Superior temporal gyrus (tissue), 1 donor: ENCODE results near the gene PCDH9.

Experiments
- DNase-seq: peaks from one replicate; pipeline ENCODE4 v3.0.0-alpha.2; 2016; ENCODE audit errors: extremely low spot score

PCDH9 gene

GRCh38 chr13:66400292-66400691, 829.8 kb downstream of the PCDH9 start:
- DNase-seq = no peak

- no peak for DNase-seq
Measured at GRCh38 chr13:66399873-66400272, 830.3 kb downstream of the PCDH9 start.

DNA sequence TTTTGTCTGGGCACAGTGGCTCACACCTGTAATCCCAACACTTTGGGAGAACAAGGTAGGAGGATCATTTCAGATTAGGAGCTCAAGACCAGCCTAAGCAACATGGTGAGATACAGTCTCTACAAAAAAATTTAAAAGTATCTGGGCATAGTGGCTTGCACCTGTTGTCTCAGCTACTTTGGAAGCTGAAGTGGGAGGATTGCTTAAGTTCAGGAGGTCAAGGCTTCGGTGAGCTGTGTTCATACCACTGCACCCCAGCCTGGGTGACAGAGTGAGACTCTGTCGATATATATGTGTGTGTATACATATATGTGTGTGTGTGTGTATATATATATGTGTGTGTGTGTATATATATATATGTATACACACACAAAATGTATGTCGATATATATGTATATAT, 833.0 kb downstream of the PCDH9 start:
- no peak for DNase-seq

GRCh38 chr13:66391322-66391721, 838.8 kb downstream of the PCDH9 start:
- DNase-seq = no peak

- no peak for DNase-seq
Measured at GRCh38 chr13:66378894-66379293, 851.2 kb downstream of the PCDH9 start.

GRCh38 chr13:66377569-66377968, 852.6 kb downstream of the PCDH9 start:
- DNase-seq = no peak

DNA sequence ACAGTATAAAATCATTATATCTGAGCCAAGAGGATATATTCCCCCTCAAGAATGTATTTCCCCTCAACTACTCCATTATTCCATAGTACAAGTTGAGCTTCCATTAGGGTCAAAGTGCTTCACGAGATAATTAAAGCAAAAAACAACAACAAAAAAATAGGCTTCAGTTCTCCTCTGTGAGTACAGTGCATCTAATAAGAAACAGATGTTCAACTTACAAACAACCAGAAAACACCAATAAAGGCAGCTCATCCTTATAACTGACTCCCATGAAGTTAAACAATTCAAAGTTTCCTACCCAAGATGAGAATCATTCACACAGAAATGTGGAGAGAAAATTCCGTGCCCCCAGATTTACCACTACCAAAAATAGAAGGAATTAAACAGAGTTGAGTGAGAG, 854.4 kb downstream of the PCDH9 start:
- no peak for DNase-seq

GRCh38 chr13:66369666-66370065, 860.5 kb downstream of the PCDH9 start:
- no peak for DNase-seq

DNA sequence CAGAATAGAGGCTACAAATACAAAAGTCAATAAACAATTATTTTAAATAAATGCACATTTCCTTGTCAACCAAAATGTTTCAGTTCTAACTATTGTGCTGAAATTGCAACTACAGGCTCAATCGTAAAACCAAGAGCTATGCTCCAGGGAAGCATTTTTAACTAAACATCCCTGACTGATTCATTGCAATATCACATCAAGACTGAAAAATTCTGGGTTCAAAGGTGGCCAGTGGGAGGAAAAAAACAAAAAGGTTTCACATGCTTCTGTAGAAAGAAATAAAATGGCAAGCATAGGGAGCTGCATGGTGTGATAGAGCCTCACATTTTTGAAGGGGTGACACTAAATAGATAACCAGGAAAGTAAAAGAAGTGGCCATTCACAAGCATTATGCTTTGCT, 862.8 kb downstream of the PCDH9 start:
- DNase-seq = no peak

GRCh38 chr13:66365101-66365500, 865.0 kb downstream of the PCDH9 start:
- peak; percentile 71 for DNase-seq

- no peak for DNase-seq
Measured at GRCh38 chr13:66364346-66364745, 865.8 kb downstream of the PCDH9 start.

GRCh38 chr13:66362485-66362884, 867.7 kb downstream of the PCDH9 start:
- no peak for DNase-seq

GRCh38 chr13:66359910-66360552, 870.1 kb downstream of the PCDH9 start:
- DNase-seq = peak; percentile 64

DNA sequence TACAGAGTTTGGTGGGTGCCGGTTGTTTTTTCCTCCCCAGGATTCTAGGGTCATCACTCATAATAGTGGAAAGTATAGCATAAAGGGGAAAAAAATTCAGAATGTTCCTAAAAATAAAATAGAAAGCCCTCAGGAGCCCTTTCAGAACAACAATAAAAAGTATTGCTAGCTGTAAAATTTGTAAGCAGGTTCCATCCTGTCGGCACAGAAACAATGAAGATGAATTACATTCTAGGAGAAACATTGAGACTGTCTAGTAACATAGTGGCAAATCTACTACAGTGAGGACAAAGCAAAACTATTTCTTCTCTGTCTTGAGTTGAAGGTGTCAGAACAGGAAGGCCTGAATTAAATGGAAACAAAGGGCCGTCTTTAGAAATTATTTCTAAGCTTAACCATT, 870.7 kb downstream of the PCDH9 start:
- no peak for DNase-seq

GRCh38 chr13:66358564-66358963, 871.6 kb downstream of the PCDH9 start:
- no peak for DNase-seq

- DNase-seq = no peak
Measured at GRCh38 chr13:66357463-66357862, 872.7 kb downstream of the PCDH9 start.

DNA sequence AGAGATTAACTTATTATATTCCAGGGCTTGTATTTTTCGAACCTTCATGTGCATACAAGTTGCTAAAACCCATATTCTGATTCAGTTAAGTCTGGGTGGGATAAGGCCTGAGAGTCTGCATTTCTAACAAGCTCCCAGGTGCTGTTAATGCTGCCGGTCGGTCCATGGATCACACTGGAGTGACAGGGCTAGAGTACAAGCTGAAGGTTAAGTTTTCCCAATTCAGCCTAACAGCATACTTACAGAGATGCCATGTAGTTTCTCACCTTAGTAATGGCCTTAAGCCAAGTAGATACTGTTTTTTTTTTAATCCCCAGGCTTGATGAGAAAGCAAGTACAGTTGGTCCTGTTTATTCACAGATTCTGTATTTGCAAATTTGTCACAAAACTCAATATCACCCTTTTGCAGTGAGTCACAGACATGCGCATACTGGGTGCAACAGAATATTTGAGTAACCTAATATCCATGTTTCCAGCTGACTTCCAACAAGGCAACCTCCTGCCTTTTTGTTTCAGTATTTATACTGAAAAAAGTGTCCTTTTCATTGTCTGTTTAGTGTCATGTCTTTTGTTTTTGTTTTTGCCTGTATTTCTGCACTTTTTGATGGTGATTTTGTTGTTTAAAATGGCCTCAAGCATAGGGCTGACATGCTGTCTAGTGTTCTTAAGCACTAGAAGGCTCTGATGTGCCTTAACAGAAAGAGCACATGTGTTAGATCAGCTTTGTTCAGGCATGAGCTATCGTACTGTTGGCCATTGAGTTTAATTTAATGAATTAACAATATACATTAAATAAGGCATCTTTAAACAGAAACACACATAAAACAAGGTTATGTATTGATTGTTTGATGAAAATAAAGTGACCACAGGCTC, 875.0 kb downstream of the PCDH9 start:
- DNase-seq = no peak

- no peak for DNase-seq
Measured at GRCh38 chr13:66353664-66354063, 876.5 kb downstream of the PCDH9 start.

DNA sequence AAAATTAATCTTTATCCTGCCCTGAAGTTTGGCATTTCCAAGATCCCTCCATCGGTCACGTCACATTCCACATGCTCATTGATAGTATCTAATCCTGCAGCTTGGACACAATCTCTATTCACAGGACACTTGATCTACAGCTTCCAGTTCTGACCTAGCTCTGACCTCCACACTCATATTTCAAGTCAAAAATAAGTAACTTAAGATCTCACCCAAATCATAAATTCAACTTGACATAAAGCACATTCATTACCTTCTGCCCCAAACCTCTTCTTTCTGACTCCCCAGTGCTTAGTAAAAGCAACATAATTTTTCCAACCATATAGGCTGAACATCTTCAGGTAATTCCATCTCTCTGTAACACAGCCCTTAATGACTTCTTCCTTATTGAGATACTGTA, 880.2 kb downstream of the PCDH9 start:
- DNase-seq = no peak

DNA sequence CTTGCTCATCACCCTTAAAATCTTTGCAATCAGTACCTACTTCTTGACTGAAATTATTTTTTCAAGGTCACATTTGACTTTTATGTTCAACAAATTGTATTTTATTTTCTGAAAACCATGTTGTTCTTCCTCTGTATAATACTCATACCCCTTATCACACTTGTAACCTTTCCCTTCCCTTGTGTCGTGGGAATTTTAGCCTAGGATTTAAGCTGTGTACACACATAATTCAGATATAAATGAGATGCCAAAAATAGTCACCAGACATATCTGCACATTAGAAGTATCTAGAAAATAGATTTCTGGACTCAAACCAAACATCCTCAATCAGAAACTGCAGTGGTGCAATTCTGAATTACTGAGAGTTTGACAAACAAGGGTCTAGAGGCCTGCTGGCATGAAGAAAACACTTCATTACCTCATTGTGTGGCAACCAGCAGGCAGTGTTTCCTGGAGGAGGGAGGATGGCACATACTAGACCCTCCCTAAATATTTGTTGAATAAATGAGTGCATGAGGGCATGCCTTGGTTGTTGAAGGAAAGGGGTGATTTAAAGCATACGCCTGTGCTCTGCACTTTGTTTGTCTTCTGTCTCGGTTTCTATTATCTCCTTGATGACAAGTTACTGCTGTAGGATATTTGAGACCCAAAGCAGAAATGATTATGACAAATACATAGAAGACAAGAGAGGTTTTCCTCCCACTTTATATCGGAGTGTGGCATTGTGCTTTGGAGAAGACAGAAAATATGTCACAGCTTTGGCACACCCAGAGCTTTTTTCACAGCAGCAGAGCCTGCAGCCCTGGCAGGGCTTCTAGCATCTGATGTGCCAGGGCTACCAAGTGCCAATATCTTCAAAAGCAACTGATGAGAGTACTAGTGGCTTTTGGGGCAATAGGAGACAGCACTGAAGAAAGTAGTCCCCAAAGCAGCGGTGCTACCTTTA, 881.1 kb downstream of the PCDH9 start:
- DNase-seq = peak; percentile 73

- no peak for DNase-seq
Measured at GRCh38 chr13:66347486-66348117, 882.5 kb downstream of the PCDH9 start.

GRCh38 chr13:66345971-66346370, 884.2 kb downstream of the PCDH9 start:
- DNase-seq = peak; percentile 70
